ENCODE results near the gene RILPL1.

- TF ChIP-seq POLR2AphosphoS5 (IDR thresholded peaks at IDR 0.05) = no peak
- no peak for TF ChIP-seq POLR2A (IDR thresholded peaks at IDR 0.05)
- TF ChIP-seq CTCF (IDR thresholded peaks at IDR 0.05) = no peak
These were observed 47.3 kb upstream of the RILPL1 start for GRCh38 chr12:123580772-123581171.

All from sigmoid colon (tissue), 4 donors.